Tibial nerve (tissue), 4 donors: ENCODE measurements around the gene GAGE12E.
"Not testable (repeated sequence)": the region's sequence is repeated elsewhere in the genome, so short reads cannot be mapped to it uniquely, and the experiment has no call there.

Experiments used
- CTCF ChIP-seq, 5 experiments: fragments of 200-600 bp in 3 of 5; fragments of 450-650 bp in 2 of 5; sonication (generic) in 3 of 5; IDR thresholded peaks; one replicate each; pipeline ENCODE4 v1.5.1; 2016 to 2019; ENCODE audit warnings: antibody characterized with exemption in 5 of 5, mild to moderate bottlenecking in 3 of 5, moderate library complexity in 2 of 5
- EP300 ChIP-seq, 2 donors: sonication (generic); formaldehyde crosslinking; IDR thresholded peaks; one replicate each; pipeline ENCODE4 v1.6.1; 2017; ENCODE audit warnings: antibody characterized with exemption in 2 of 2, mild to moderate bottlenecking in 1 of 2
- POLR2A ChIP-seq, 2 donors: fragments of 450-650 bp; IDR thresholded peaks; one replicate each; pipeline ENCODE4 v1.6.1; 2017; ENCODE audit warnings: antibody characterized with exemption in 2 of 2, mild to moderate bottlenecking in 2 of 2, moderate library complexity in 2 of 2

GRCh38 chrX:49569152-49569551 is 18.1 kb downstream of the GAGE12E start:
- not testable (repeated sequence) for TF ChIP-seq POLR2A, EP300, CTCF (IDR thresholded peaks at IDR 0.05)
